AML-193 (cell line): ENCODE measurements around the gene TSPEAR.

ENCODE experiments used
- DNase-seq, 2 experiments: peaks; one replicate each; lab custom pipeline; 2025; lab: John Stamatoyannopoulos, UW

Gene TSPEAR

DNA sequence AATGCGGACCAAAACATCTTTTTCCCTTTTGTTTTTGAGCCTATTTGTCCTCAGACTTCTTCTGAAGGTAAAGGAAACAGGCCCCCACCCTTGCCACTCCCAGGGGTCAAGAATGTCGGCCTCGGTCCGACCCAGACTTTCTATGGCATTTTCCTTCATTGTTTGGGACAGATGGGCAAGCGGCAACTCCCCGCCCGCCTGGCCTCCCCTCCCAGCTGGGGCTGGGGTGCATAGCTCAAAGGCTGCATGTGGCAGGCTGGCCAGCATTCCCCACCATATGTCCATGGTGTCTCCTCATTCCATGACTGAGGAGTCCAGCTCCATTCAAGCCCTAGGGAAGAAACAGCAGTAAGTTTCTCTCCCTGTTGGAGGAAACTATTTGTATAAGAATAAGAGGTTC, 29.4 kb upstream of the TSPEAR start:
- DNase-seq: no peak

DNA sequence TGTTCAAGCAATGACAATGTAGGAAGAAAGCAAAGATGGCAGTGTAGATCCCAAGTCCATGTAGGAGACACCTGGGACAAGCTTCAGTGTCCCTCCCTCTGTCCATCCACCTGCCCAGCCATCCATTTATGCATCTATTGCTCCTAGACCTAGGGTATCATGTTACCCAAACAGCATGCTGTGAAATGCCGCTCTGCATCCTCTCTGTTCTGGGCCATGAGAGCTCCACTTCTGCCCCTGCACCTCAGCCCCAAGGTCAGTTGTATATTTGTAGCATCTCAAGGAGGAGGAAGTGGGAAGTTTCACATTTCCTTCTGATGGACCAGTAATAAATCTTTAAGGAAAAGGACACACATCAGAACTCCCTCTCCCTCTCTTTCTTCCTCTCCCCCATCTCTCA, 27.9 kb upstream of the TSPEAR start:
- no peak for DNase-seq

GRCh38 chr21:44738621-44739020, 27.2 kb upstream of the TSPEAR start:
- DNase-seq: no peak

DNA sequence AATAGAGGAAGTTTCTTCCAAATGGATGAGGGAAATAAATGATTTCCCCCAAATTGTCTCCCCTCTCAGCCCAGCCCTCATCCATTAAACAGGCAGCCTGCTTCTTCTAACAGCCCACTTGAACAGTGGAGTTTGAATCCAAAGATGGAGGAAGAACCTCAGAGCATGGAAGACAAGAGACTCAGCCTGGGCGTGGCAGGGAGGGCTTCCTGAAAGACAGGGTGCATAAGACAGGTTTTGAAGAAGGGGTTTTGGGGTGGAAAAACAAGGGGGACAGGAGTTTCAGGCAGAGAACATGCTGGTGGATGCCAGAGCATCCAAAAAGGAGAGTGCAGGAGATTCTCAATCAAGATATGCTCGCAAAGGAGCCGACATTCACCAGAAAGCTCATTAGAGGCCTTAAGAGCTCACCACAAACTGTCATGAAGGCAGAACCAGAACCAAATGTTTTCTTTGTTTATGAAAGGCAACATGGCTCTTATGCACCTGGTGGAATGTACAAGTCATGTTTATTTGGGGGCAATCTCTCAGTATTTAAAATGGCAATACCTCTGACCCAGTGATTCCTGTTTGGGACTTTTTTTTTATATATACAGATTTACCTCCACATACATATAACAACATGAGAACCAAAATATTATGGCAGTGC, 26.5 kb upstream of the TSPEAR start:
- no peak for DNase-seq

DNA sequence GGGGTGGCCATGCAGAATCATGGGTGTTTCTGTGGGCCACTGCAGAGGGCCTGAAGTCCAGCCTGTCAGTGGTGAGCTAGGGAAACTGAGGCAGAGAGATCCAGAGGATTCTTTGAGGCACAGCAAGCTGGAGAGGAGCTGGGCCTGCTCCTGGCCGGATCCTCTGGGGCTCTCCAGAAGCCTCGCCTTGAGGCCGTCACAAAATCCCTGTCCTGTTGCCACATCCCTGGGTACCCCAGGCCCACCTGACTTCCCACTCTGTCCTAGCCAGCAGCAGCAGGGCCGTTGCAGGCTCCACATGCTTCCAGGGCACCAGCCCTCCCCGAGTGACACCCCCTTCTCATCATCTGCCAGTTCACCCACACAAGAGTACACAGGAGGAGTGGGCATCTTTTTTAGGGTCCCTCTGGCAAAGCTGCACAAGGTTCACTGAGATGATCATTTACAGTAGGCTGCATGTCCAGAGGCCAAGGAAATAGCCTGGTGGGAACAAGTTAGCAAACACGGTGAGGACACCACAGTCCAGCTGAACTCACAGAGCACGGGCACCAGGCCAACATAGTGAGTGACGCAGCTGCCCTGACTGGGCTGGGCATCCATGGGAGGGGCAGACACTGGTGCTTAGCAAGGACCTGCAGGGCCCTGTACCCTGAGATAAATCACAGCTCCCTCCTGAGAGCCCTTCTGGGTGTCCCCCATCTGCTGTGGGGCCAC, 25.1 kb upstream of the TSPEAR start:
- no peak for DNase-seq

DNA sequence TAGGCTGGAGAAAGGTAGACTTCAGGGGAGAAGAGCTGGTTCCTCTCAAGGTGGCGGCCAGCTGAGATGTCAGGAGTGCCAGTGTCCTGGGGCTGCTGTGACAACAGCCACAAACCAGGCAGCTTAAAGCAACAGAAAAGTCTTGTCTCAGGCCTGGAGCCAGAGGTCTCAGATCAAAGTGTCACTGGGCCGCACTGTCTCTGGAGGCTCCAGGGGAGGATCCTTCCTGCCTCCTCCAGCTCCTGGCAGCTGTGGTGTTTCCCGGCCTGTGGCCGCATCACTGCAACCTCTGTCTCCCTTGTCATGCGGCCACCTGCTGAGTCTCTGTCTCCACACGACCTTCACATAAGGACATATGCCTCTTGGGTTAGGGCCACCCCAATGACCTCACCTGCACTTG, 24.4 kb upstream of the TSPEAR start:
- no peak for DNase-seq

GRCh38 chr21:44734841-44735240, 23.5 kb upstream of the TSPEAR start:
- no peak for DNase-seq

DNA sequence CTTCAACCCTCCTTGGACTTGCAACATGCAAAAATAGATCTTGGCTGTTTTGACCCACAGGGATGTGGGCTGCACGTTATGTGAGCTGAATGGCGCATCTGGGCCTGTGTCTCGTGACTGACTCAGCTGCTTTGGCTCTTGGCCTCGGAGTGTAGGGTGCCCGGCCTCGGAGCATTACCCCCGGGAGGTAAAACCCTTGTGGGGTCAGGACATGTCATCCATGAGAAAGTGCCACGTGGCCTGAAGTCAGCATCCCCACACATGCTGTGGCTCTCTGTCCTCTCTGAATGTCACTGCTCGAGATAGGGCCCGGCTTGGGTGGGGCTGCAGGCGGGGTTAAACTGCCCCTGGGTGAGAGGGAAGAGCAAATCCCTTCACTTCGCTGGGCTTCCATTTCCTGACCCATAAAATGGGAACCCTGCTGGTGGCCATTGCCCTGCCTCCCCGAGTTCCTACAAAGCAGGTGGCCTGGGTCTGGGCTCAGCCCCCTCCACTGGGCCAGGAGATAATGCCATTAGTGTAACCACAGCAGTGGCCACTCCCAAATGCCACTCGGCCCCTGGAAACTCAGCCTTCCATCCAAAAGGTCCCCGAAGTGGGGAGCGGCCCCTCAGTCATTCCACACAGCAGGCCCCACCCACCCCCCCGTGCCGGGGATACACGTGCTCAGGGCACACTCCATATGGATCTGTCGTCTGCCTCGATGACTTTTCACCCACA, 22.8 kb upstream of the TSPEAR start:
- no peak for DNase-seq

DNA sequence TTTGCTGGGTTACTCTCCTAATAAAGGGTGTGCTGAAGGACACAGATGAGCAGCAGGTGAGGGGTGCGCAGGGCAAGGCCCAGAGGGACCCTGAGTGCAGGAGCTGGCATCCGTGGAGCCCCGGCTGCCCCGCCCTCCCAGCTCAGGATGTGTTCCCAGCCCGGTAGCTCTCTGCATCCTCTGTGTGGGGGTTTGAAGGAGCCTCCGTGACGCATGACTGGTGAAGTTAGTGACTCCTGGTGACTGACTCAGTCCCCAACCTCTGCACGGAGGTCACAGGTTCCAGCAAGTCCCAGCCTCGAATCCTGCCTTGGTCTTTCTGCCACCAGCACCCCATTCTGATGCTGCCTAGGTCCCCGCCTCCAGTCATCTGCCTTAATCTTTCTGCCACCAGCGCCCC, 21.6 kb upstream of the TSPEAR start:
- no peak for DNase-seq

DNA sequence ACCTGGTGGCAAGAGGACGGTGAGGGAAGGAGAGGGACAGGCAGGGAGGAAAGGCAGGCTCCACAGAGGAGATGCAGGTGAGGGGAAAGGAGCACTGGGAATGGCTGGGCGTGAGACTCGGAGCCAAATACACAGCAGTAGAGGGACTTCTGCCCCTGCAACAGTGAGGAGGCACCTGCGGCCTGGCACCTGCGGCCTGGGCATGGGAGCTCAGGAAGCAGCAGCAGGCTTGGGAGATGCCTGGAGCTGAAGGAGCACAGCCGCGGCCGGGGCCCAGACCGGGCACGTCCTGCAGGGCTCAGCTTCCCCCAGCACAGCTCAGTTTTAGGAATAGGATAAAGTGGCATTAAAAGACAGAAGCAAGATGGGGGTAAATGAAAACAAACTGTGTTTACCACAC, 20.9 kb upstream of the TSPEAR start:
- DNase-seq: no peak

DNA sequence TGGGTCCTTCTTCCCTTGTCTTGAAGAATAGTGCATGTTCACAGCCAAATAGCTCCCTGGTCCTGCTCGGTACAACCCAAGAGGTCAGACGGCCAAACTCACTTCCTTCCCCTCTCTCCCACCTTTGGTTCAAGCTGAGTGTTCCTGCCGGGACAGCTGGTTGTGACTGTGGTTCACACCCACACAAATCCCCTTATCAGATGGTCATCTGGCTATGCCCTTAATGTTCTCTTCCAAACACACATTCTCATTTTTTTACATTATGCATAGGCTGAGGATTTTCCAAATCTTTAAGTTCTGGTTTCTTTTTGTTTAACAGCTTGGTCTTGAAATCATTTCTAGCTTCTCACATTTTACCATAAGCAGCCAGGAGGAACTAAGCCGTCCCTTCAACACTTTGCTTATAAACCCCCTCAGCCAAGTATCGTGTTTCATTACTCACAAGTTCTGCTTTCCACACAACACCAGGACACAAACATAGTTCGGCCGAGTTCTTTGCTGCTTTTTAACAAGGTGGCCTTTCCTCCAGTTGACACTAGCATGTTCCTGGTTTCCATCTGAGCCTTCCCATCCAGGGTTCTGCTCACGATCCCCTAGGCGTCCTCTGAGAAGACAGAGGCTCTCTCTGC, 19.7 kb upstream of the TSPEAR start:
- no peak for DNase-seq

- no peak for DNase-seq
Observed at GRCh38 chr21:44730028-44730395, 18.6 kb upstream of the TSPEAR start.

- no peak for DNase-seq
Observed at GRCh38 chr21:44729336-44730027, 18.1 kb upstream of the TSPEAR start.

DNA sequence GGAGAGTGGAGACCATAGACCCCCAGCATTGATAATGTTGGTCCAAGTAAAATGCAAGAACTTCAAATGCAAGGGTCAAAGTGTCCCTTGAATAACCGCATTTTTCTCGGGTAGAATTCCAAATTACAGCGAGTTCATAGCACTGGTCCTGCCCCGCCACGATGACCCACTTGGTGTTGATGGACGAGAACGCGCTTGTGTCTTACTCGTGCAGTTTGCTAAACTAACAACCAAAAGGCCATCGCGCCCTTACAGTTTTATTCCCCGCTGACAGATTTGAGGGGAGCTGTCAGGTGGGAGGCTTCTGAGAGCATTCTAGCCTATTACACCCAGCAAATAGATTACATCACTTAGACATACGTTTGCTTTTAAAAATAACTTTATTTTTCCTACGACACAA, 17.3 kb upstream of the TSPEAR start:
- DNase-seq: no peak

DNA sequence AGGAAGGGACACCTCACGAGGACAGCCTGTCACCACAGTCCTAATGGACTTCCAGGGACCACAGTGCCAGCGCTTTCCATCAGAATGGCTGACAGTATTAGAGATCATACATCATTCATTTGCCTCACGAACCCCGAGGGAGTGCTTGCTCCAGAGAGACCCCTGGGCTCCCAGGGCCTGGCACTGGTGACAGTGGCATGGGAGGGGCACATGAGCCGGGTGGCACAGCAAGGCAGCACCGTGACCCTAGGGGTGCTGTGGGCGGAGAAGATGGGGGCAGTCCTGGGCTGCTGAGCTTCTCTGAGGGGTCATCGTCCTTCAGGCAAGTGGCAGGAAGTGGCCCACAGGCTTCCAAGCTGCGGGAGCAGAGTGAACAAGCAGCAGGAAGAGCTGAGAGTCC, 16.4 kb upstream of the TSPEAR start:
- DNase-seq: no peak

GRCh38 chr21:44727321-44727720, 15.9 kb upstream of the TSPEAR start:
- no peak for DNase-seq

- DNase-seq: no peak
Observed at GRCh38 chr21:44726826-44727225, 15.5 kb upstream of the TSPEAR start.

GRCh38 chr21:44724926-44725325, 13.6 kb upstream of the TSPEAR start:
- DNase-seq: no peak

DNA sequence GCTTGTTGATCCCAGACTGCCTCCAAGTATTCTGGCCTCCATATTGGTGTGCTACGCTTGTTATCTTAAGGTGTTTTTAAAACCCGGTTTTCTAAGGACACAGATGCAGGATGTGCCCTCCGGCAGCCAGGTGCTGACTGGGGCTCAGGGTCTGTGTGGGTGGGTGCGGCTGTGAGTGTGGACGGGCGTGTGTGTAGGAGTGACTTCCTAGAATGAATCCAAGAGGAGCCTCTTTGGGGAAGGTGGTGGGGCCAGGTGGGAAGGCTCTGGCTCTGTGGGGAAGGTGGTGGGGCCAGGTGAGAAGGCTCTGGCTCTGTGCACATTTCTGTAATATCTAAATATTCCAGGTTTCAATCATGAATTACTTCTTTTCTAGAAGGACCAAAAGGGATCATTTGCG, 12.8 kb upstream of the TSPEAR start:
- DNase-seq: no peak

GRCh38 chr21:44723177-44724131, 12.1 kb upstream of the TSPEAR start:
- no peak for DNase-seq

DNA sequence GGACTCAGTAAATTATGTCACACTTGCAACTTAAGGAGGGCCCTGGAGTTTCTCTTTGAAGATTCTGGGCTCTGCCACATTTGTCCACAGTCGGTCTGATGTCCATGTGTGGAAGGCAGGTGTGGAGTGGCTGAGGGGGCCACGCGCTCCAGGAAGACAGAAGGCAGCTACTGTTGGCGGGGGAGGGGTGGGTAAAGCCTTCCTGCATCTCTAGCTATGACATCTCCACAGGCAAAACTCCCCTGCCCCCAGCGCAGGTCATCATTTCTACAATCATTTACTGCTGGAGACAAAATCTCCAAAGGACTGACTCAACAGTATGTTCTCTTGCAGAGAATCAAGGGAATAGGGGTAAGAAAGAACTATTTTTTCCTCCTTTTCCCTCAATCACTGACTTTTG, 11.4 kb upstream of the TSPEAR start:
- DNase-seq: no peak
